ENCODE data around the gene PTF1A.
A peak's percentile ranks its signal among the peaks of the same experiment; 100 is the strongest.

PTF1A gene

GRCh38 chr10:23191764-23192711 is at the start of gene PTF1A:
PTF1A (plus strand) TSS chr10:23192312; CDS start chr10:23192531, 219 bp downstream.
- no peak for DNase-seq

- no peak for DNase-seq
Observed at GRCh38 chr10:23146258-23146657, 45.9 kb upstream of the PTF1A start.

GRCh38 chr10:23147035-23147434 is 45.1 kb upstream of the PTF1A start:
- no peak for DNase-seq

- DNase-seq: no peak
Observed at GRCh38 chr10:23148214-23148613, 43.9 kb upstream of the PTF1A start.

GRCh38 chr10:23150091-23150490 is 42.0 kb upstream of the PTF1A start:
- DNase-seq: no peak

- DNase-seq: no peak
Observed at GRCh38 chr10:23150610-23151009, 41.5 kb upstream of the PTF1A start.

- DNase-seq: no peak
Observed at GRCh38 chr10:23151071-23151470, 41.0 kb upstream of the PTF1A start.

- no peak for DNase-seq
Observed at GRCh38 chr10:23155169-23155568, 36.9 kb upstream of the PTF1A start.

GRCh38 chr10:23156447-23157150 is 35.5 kb upstream of the PTF1A start:
- no peak for DNase-seq

- DNase-seq: no peak
Observed at GRCh38 chr10:23157239-23157681, 34.9 kb upstream of the PTF1A start.

- DNase-seq: no peak
Observed at GRCh38 chr10:23157691-23158369, 34.3 kb upstream of the PTF1A start.

- DNase-seq: peak; percentile 21
Observed at GRCh38 chr10:23158370-23158769, 33.7 kb upstream of the PTF1A start.

- DNase-seq: no peak
Observed at GRCh38 chr10:23171232-23171876, 20.8 kb upstream of the PTF1A start.

GRCh38 chr10:23172429-23173213 is 19.5 kb upstream of the PTF1A start:
- DNase-seq: no peak

GRCh38 chr10:23173214-23174073 is 18.7 kb upstream of the PTF1A start:
- no peak for DNase-seq

GRCh38 chr10:23174074-23174976 is 17.8 kb upstream of the PTF1A start:
- DNase-seq: no peak

GRCh38 chr10:23174977-23175512 is 17.1 kb upstream of the PTF1A start:
- DNase-seq: no peak

- DNase-seq: no peak
Observed at GRCh38 chr10:23186178-23186577, 5.9 kb upstream of the PTF1A start.

GRCh38 chr10:23186697-23187096 is 5.4 kb upstream of the PTF1A start:
- no peak for DNase-seq

- no peak for DNase-seq
Observed at GRCh38 chr10:23187155-23187554, 5.0 kb upstream of the PTF1A start.

Measured in stimulated activated CD4-positive, alpha-beta T cell treated with anti-CD3 and anti-CD28 coated beads, Interleukin-12 subunit alpha, Interleukin-12 subunit beta, amount 100 ng/mL, for 4 hours (primary cell).